GM19240 (cell line): ENCODE measurements around the gene GPT2.
"Not testable (repeated sequence)": the region's sequence is repeated elsewhere in the genome, so short reads cannot be mapped to it uniquely, and the experiment has no call there.

Source experiments
- DNase-seq: peaks from one replicate; pipeline ENCODE4 v3.0.0; 2011; ENCODE audit warnings: low spot score; ENCODE audit not compliant: insufficient read length

GPT2 gene

GRCh38 chr16:46862555-46863447 lies 21.4 kb upstream of the GPT2 start:
- DNase-seq: no peak

- DNase-seq: no peak
These were observed 17.9 kb upstream of the GPT2 start for GRCh38 chr16:46866286-46866685.

GRCh38 chr16:46867486-46867885 lies 16.7 kb upstream of the GPT2 start:
- not testable (repeated sequence) for DNase-seq

GRCh38 chr16:46868891-46869290 lies 15.3 kb upstream of the GPT2 start:
- DNase-seq: not testable (repeated sequence)

GRCh38 chr16:46871597-46871996 lies 12.6 kb upstream of the GPT2 start:
- no peak for DNase-seq

GRCh38 chr16:46873201-46873600 lies 11.0 kb upstream of the GPT2 start:
- no peak for DNase-seq

GRCh38 chr16:46875243-46875642 lies 8.9 kb upstream of the GPT2 start:
- DNase-seq: no peak

- no peak for DNase-seq
These were observed 1.7 kb upstream of the GPT2 start for GRCh38 chr16:46882304-46882939.

- no peak for DNase-seq
These were observed 1.2 kb upstream of the GPT2 start for GRCh38 chr16:46882940-46883307.

- no peak for DNase-seq
These were observed 841 bp upstream of the GPT2 start for GRCh38 chr16:46883353-46883689.

- no peak for DNase-seq
These were observed 541 bp downstream of the GPT2 start for GRCh38 chr16:46884513-46885293.

- DNase-seq: no peak
These were observed 2.0 kb downstream of the GPT2 start for GRCh38 chr16:46885960-46886763.

GRCh38 chr16:46886764-46887523 lies 2.8 kb downstream of the GPT2 start:
- DNase-seq: no peak

- DNase-seq: no peak
These were observed 3.3 kb downstream of the GPT2 start for GRCh38 chr16:46887524-46887854.

- no peak for DNase-seq
These were observed 5.2 kb downstream of the GPT2 start for GRCh38 chr16:46889245-46889941.

- DNase-seq: no peak
These were observed 5.8 kb downstream of the GPT2 start for GRCh38 chr16:46889942-46890300.

GRCh38 chr16:46891910-46892309 lies 7.7 kb downstream of the GPT2 start:
- DNase-seq: no peak

- no peak for DNase-seq
These were observed 10.0 kb downstream of the GPT2 start for GRCh38 chr16:46894036-46894672.

- DNase-seq: no peak
These were observed 11.5 kb downstream of the GPT2 start for GRCh38 chr16:46895399-46896313.
